ENCODE measurements around the gene CDC16. TPM values are rescaled to one million over a fixed set of nuclear protein-coding genes. Genes with fewer than 3 reads are reported as not detected.

Gene CDC16
- total RNA-seq, 1 donor from 2014 or later, result 109 TPM

GRCh38 chr13:114211446-114212157 lies 23.1 kb upstream of the CDC16 start:
- no peak for TF ChIP-seq CTCF (IDR thresholded peaks at IDR 0.05; ENCODE audit: unreplicated experiment)
- Mint-ChIP-seq H3K36me3 (no peaks in the 10 kb centered on the region), H3K27me3 (ENCODE audit: low read depth) (peaks cover 33% of the 10 kb centered on the region), H3K27ac (no peak overlapping the region), H3K4me1 (no peaks in the 10 kb centered on the region), H3K4me3 (no peak overlapping the region), H3K9me3 (peaks cover 13% of the 10 kb centered on the region)
- DNase-seq (ENCODE audit: low spot score in 2 of 2, unreplicated experiment in 2 of 2), result no peak

GRCh38 chr13:114212158-114212495 lies 22.6 kb upstream of the CDC16 start:
- Mint-ChIP-seq H3K27ac (no peak overlapping the region), H3K4me3 (no peak overlapping the region), H3K27me3 (ENCODE audit: low read depth) (peaks cover 33% of the 10 kb centered on the region), H3K9me3 (peaks cover 9% of the 10 kb centered on the region), H3K36me3 (no peaks in the 10 kb centered on the region), H3K4me1 (no peaks in the 10 kb centered on the region)
- TF ChIP-seq CTCF (IDR thresholded peaks at IDR 0.05; ENCODE audit: unreplicated experiment), result no peak
- DNase-seq (ENCODE audit: low spot score in 2 of 2, unreplicated experiment in 2 of 2), result no peak

GRCh38 chr13:114213980-114214379 lies 20.7 kb upstream of the CDC16 start:
- Mint-ChIP-seq H3K4me1 (no peaks in the 10 kb centered on the region), H3K4me3 (no peak overlapping the region), H3K27ac (no peak overlapping the region), H3K9me3 (no peaks in the 10 kb centered on the region), H3K36me3 (no peaks in the 10 kb centered on the region), H3K27me3 (ENCODE audit: low read depth) (peaks cover 34% of the 10 kb centered on the region)
- DNase-seq (ENCODE audit: low spot score in 2 of 2, unreplicated experiment in 2 of 2), result no peak
- no peak for TF ChIP-seq CTCF (IDR thresholded peaks at IDR 0.05; ENCODE audit: unreplicated experiment)

GRCh38 chr13:114219392-114219791 lies 15.3 kb upstream of the CDC16 start:
- no peak overlapping the region for H3K4me3 Mint-ChIP-seq
- DNase-seq (ENCODE audit: low spot score in 2 of 2, unreplicated experiment in 2 of 2), result no peak
- TF ChIP-seq CTCF (IDR thresholded peaks at IDR 0.05; ENCODE audit: unreplicated experiment), result no peak
- no peaks in the 10 kb centered on the region for H3K36me3 Mint-ChIP-seq
- peaks cover 12% of the 10 kb centered on the region for H3K4me1 Mint-ChIP-seq
- H3K27me3 Mint-ChIP-seq (ENCODE audit: low read depth), result peaks cover 10% of the 10 kb centered on the region
- H3K27ac Mint-ChIP-seq, result no peak overlapping the region
- no peaks in the 10 kb centered on the region for H3K9me3 Mint-ChIP-seq

- Mint-ChIP-seq H3K27ac (peak overlapping the region; percentile 61), H3K4me1 (peaks cover 17% of the 10 kb centered on the region), H3K27me3 (ENCODE audit: low read depth) (peaks cover 9% of the 10 kb centered on the region), H3K4me3 (no peak overlapping the region), H3K9me3 (no peaks in the 10 kb centered on the region), H3K36me3 (no peaks in the 10 kb centered on the region)
- no peak for DNase-seq (ENCODE audit: low spot score in 2 of 2, unreplicated experiment in 2 of 2)
- TF ChIP-seq CTCF (IDR thresholded peaks at IDR 0.05; ENCODE audit: unreplicated experiment), result no peak
These were observed 12.2 kb upstream of the CDC16 start for GRCh38 chr13:114222461-114222968.
